H1 (cell line): ENCODE results near the gene ZP2. TPM values are rescaled to one million over a fixed set of nuclear protein-coding genes. Genes with fewer than 3 reads are reported as not detected.

Source experiments
- CTCF ChIA-PET: fragments of 300-600 bp; sonication (Branson Sonifier 250); formaldehyde crosslinking; loops from one replicate; lab custom pipeline; 2021; ENCODE audit not compliant: partially characterized antibody; lab: Charles Lee
- POLR2A ChIA-PET: fragments of 300-600 bp; sonication (Branson Sonifier 250); formaldehyde crosslinking; loops from one replicate; lab custom pipeline; 2021; ENCODE audit warnings: inconsistent platforms; ENCODE audit not compliant: partially characterized antibody; lab: Charles Lee
- DNase-seq, 2 experiments: peaks; one replicate each; pipeline versions ENCODE4 v3.0.0 to v3.0.0-alpha.2; 2010 to 2022; ENCODE audit warnings: low spot score in 2 of 2, low read depth in 1 of 2, mixed read lengths in 1 of 2
- FAIRE-seq: peaks from 2 replicates; lab custom pipeline; 2011; peaks lifted over from hg19 to GRCh38; lab: Jason Lieb, UNC
- H2AFZ ChIP-seq: 2 replicates; pipeline ENCODE4 v1.8.1; 2012; ENCODE audit warnings: low read length, inconsistent platforms
- H2AK5ac ChIP-seq: 2 replicates; pipeline ENCODE4 v1.6.1; 2013; ENCODE audit warnings: low read depth, low read length
- H2BK120ac ChIP-seq: replicated peaks from 2 replicates; pipeline ENCODE3; 2013; ENCODE audit warnings: low read depth, low read length, inconsistent platforms
- H2BK12ac ChIP-seq: 2 replicates; pipeline ENCODE4 v1.6.1; 2013; ENCODE audit warnings: low read depth, low read length
- H2BK15ac ChIP-seq: 2 replicates; pipeline ENCODE4 v1.6.1; 2013; ENCODE audit warnings: low read length
- H2BK20ac ChIP-seq: 2 replicates; pipeline ENCODE4 v1.6.1; 2013; ENCODE audit warnings: low read length
- H2BK5ac ChIP-seq: 2 replicates; pipeline ENCODE4 v1.6.1; 2013; ENCODE audit warnings: low read depth, low read length
- H3K14ac ChIP-seq: 2 replicates; pipeline ENCODE4 v1.6.1; 2013; ENCODE audit warnings: inconsistent platforms; ENCODE audit not compliant: insufficient read length
- H3K18ac ChIP-seq: 2 replicates; pipeline ENCODE4 v1.6.1; 2013; ENCODE audit warnings: low read length; ENCODE audit errors: extremely low read depth
- H3K23ac ChIP-seq: 2 replicates; pipeline ENCODE4 v1.6.1; 2013; ENCODE audit warnings: inconsistent platforms; ENCODE audit not compliant: insufficient read length
- H3K23me2 ChIP-seq: 2 replicates; pipeline ENCODE4 v1.6.1; 2013; ENCODE audit warnings: low read depth, low read length
- H3K27ac ChIP-seq: 2 replicates; pipeline ENCODE4 v1.6.1; 2011; ENCODE audit warnings: low read depth, low read length, inconsistent platforms
- H3K27me3 ChIP-seq, 4 experiments: replicated peaks in 1 of 4; 1 replicate in 1 of 4; 2 replicates in 3 of 4; pipeline versions ENCODE4 v1.6.1 to v1.8.1; 2011 to 2013; ENCODE audit warnings: low read length in 3 of 4, mild to moderate bottlenecking in 3 of 4, inconsistent platforms in 2 of 4, mixed read lengths in 2 of 4, moderate library complexity in 1 of 4; ENCODE audit not compliant: control insufficient read depth in 3 of 4, insufficient read depth in 3 of 4; ENCODE audit errors: extremely low read depth in 1 of 4
- H3K36me3 ChIP-seq, 4 experiments: 2 replicates each; pipeline versions ENCODE4 v1.6.1 to v1.8.1; 2011 to 2013; ENCODE audit warnings: mild to moderate bottlenecking in 4 of 4, low read length in 3 of 4, moderate library complexity in 2 of 4, control low read depth in 1 of 4, inconsistent platforms in 1 of 4; ENCODE audit not compliant: insufficient read depth in 4 of 4, control insufficient read depth in 2 of 4
- H3K4ac ChIP-seq: replicated peaks from 2 replicates; pipeline ENCODE3; 2013; ENCODE audit warnings: low read length, low read depth, mixed read lengths, inconsistent platforms; ENCODE audit not compliant: insufficient read length
- H3K4me1 ChIP-seq, 4 experiments: replicated peaks in 1 of 4; 1 replicate in 1 of 4; 2 replicates in 3 of 4; pipeline versions ENCODE4 v1.6.1 to v1.8.1; 2011 to 2013; ENCODE audit warnings: low read length in 3 of 4, inconsistent platforms in 2 of 4, mixed read lengths in 1 of 4; ENCODE audit not compliant: insufficient read depth in 4 of 4, control insufficient read depth in 3 of 4
- H3K4me2 ChIP-seq, 2 experiments: 2 replicates each; pipeline versions ENCODE4 v1.6.1 to v1.8.1; 2011 to 2013; ENCODE audit warnings: low read depth in 2 of 2, low read length in 2 of 2, control low read depth in 1 of 2, inconsistent platforms in 1 of 2, mild to moderate bottlenecking in 1 of 2; ENCODE audit not compliant: insufficient read depth in 1 of 2
- H3K4me3 ChIP-seq, 4 experiments: fragments of 200-600, 300-600 bp in 1 of 4; sonication (generic), shearing (Covaris generic), sonication (Bioruptor Twin) in 1 of 4; 2 replicates each; pipeline versions ENCODE4 v1.5.1 to v1.8.1; 2011 to 2016; ENCODE audit warnings: low read length in 4 of 4, low read depth in 3 of 4, control low read depth in 2 of 4, inconsistent platforms in 2 of 4, mild to moderate bottlenecking in 2 of 4, mixed read lengths in 1 of 4, moderate library complexity in 1 of 4; ENCODE audit not compliant: insufficient read depth in 2 of 4; ENCODE audit errors: extremely low read depth in 1 of 4
- H3K56ac ChIP-seq: replicated peaks from 2 replicates; pipeline ENCODE3; 2013; ENCODE audit warnings: low read depth, mild to moderate bottlenecking, mixed read lengths, low read length, inconsistent platforms; ENCODE audit not compliant: insufficient read length
- H3K79me1 ChIP-seq: 2 replicates; pipeline ENCODE4 v1.6.1; 2013; ENCODE audit warnings: low read depth, low read length, control low read depth
- H3K79me2 ChIP-seq, 2 experiments: 2 replicates each; pipeline versions ENCODE4 v1.6.1 to v1.8.1; 2012 to 2013; ENCODE audit warnings: low read length in 2 of 2, mild to moderate bottlenecking in 2 of 2, inconsistent platforms in 1 of 2; ENCODE audit not compliant: insufficient read depth in 2 of 2, control insufficient read depth in 1 of 2
- H3K9ac ChIP-seq, 4 experiments: replicated peaks in 1 of 4; 1 replicate in 1 of 4; 2 replicates in 3 of 4; pipeline versions ENCODE4 v1.6.1 to v1.8.1; 2011 to 2013; ENCODE audit warnings: low read depth in 3 of 4, low read length in 3 of 4, control low read depth in 2 of 4, mild to moderate bottlenecking in 2 of 4, moderate library complexity in 2 of 4, inconsistent platforms in 1 of 4; ENCODE audit errors: extremely low read depth in 1 of 4
- H3K9me3 ChIP-seq, 2 experiments: 2 replicates each; pipeline versions ENCODE4 v1.6.1 to v1.8.1; 2012 to 2013; ENCODE audit warnings: mild to moderate bottlenecking in 2 of 2, moderate library complexity in 2 of 2, control low read depth in 1 of 2, inconsistent platforms in 1 of 2, low read depth in 1 of 2, low read length in 1 of 2, mixed read lengths in 1 of 2; ENCODE audit not compliant: insufficient read depth in 2 of 2
- H4K20me1 ChIP-seq, 2 experiments: replicated peaks in 1 of 2; 2 replicates each; pipeline versions ENCODE3 to v1.8.1; 2011 to 2013; ENCODE audit warnings: inconsistent platforms in 2 of 2, low read length in 2 of 2, mild to moderate bottlenecking in 1 of 2; ENCODE audit not compliant: insufficient read depth in 2 of 2, control insufficient read depth in 1 of 2
- H4K5ac ChIP-seq: 2 replicates; pipeline ENCODE4 v1.6.1; 2013; ENCODE audit warnings: low read length, low read depth, mixed read lengths, inconsistent platforms; ENCODE audit not compliant: insufficient read length
- H4K8ac ChIP-seq: 2 replicates; pipeline ENCODE4 v1.8.0; 2013; ENCODE audit warnings: mild to moderate bottlenecking, moderate library complexity, low read length, inconsistent platforms; ENCODE audit not compliant: insufficient read depth; ENCODE audit errors: extremely low read depth
- H4K91ac ChIP-seq: replicated peaks from 2 replicates; pipeline ENCODE3; 2013; ENCODE audit warnings: low read length, mixed read lengths, inconsistent platforms; ENCODE audit not compliant: insufficient read length
- BACH1 ChIP-seq: IDR thresholded peaks from 2 replicates; pipeline ENCODE4 v1.6.1; 2012; ENCODE audit warnings: low read length, improper control_type of control experiment
- CTBP2 ChIP-seq: IDR thresholded peaks from 2 replicates; pipeline ENCODE4 v1.7.0; 2011; ENCODE audit warnings: borderline replicate concordance, mild to moderate bottlenecking, moderate library complexity, mixed read lengths, low read length; ENCODE audit not compliant: insufficient read depth, insufficient read length
- FOSL1 ChIP-seq: IDR thresholded peaks from 2 replicates; pipeline ENCODE4 v1.6.1; 2011; ENCODE audit warnings: mild to moderate bottlenecking, low read depth, low read length, moderate library complexity; ENCODE audit not compliant: insufficient read depth
- GTF2F1 ChIP-seq: IDR thresholded peaks from 2 replicates; pipeline ENCODE4 v1.6.1; 2012; ENCODE audit warnings: low read depth, low read length, improper control_type of control experiment, borderline replicate concordance
- MAFK ChIP-seq: IDR thresholded peaks from 2 replicates; pipeline ENCODE4 v1.6.1; 2012; ENCODE audit warnings: low read depth, mild to moderate bottlenecking, improper control_type of control experiment, low read length
- NRF1 ChIP-seq: IDR thresholded peaks from 2 replicates; pipeline ENCODE4 v1.6.1; 2011; ENCODE audit warnings: mild to moderate bottlenecking, low read depth, low read length, improper control_type of control experiment
- POLR2AphosphoS5 ChIP-seq: IDR thresholded peaks from 2 replicates; pipeline ENCODE4 v1.6.1; 2011; ENCODE audit warnings: low read depth, low read length
- SP4 ChIP-seq: IDR thresholded peaks from 2 replicates; pipeline ENCODE4 v1.6.1; 2012; ENCODE audit warnings: low read length, inconsistent platforms
- TCF12 ChIP-seq: IDR thresholded peaks from 2 replicates; pipeline ENCODE4 v1.6.1; 2011; ENCODE audit warnings: low read depth, mild to moderate bottlenecking, low read length
- TEAD4 ChIP-seq: IDR thresholded peaks from 2 replicates; pipeline ENCODE4 v1.6.1; 2012; ENCODE audit warnings: low read depth, low read length, inconsistent platforms, mixed read lengths
- YY1 ChIP-seq: IDR thresholded peaks from 2 replicates; pipeline ENCODE4 v1.6.1; 2011; ENCODE audit warnings: low read depth, mild to moderate bottlenecking, low read length
- WGBS, 2 experiments: shearing (Covaris generic) in 1 of 2; methylation state at CpG; one replicate each; pipeline versions ENCODE4 v1.1.6 to v1.1.7; 2013 to 2015; ENCODE audit warnings: low lambda C conversion rate in 2 of 2, mixed read lengths in 2 of 2, inconsistent platforms in 1 of 2, low coverage in 1 of 2, missing lambda C conversion rate in 1 of 2; ENCODE audit not compliant: insufficient replicate concordance in 2 of 2, insufficient coverage in 1 of 2, insufficient read length in 1 of 2; ENCODE audit errors: extremely low coverage in 1 of 2, missing lambda C conversion rate in 1 of 2; 5-methylcytosine and 5-hydroxymethylcytosine counted together
- long read RNA-seq, 2 experiments: library from RNA in 1 of 2; library from capped mRNA in 1 of 2; stranded (forward); transcript quantifications; one replicate each; pipeline ENCODE4 v2.0.0, GENCODE V29; 2021; ENCODE audit warnings: inconsistent platforms in 1 of 2
- polyA minus RNA-seq, 3 experiments: library from RNA; depleted of rRNA, polyadenylated mRNA; stranded (reverse); fragments of >200 nt; gene quantifications; 1 replicate in 2 of 3; 2 replicates in 1 of 3; pipeline ENCODE4 v1.2.3, GENCODE V29; 2011
- polyA plus RNA-seq, 7 experiments: library from polyadenylated mRNA; depleted of rRNA in 3 of 7; stranded (reverse) in 5 of 7; unstranded in 2 of 7; fragments of >200 nt in 5 of 7; fragments of 200-250 nt in 2 of 7; gene quantifications; 1 replicate in 5 of 7; 2 replicates in 1 of 7; 4 replicates in 1 of 7; pipeline versions ENCODE4 v1.2.1 to v1.2.3, GENCODE V29; 2011 to 2013; ENCODE audit warnings: missing spikeins in 2 of 7, mixed read lengths in 2 of 7
- total RNA-seq: library from RNA; stranded (reverse); fragmentation: NEBNext Ultra II Directional; extraction: Animal tissue kit (Norgen Biotek cat#: 25700); gene quantifications from 2 replicates; pipeline ENCODE4 v1.2.1, GENCODE V29; 2021
- TF ChIP-seq, protein P1 (sequence below): IDR thresholded peaks from 2 replicates; pipeline ENCODE4 v1.6.1; 2012; ENCODE audit warnings: low read length, inconsistent platforms

ZP2 gene
- not detected in 2 replicates for total RNA-seq
- not detected in 2 replicates for polyA plus RNA-seq (2011; rRNA removed)
- polyA plus RNA-seq (2011; cell fraction: cytosol; rRNA removed): not detected
- not detected for polyA plus RNA-seq (2011; cell fraction: nucleus; rRNA removed)
- polyA plus RNA-seq (2012, experiment 1 of 2): not detected in 4 replicates
- polyA plus RNA-seq (2012, experiment 2 of 2): not detected
- not detected for polyA plus RNA-seq (2013, experiment 1 of 2)
- 0.02 TPM for polyA plus RNA-seq (2013, experiment 2 of 2)
- not detected in 2 replicates for polyA minus RNA-seq (2011; rRNA and poly(A)+ RNA removed)
- not detected for polyA minus RNA-seq (2011; cell fraction: cytosol; rRNA and poly(A)+ RNA removed)
- not detected for polyA minus RNA-seq (2011; cell fraction: nucleus; rRNA and poly(A)+ RNA removed)
- long read RNA-seq, experiment 1: 0 reads
- long read RNA-seq, experiment 2: 0 reads

DNA sequence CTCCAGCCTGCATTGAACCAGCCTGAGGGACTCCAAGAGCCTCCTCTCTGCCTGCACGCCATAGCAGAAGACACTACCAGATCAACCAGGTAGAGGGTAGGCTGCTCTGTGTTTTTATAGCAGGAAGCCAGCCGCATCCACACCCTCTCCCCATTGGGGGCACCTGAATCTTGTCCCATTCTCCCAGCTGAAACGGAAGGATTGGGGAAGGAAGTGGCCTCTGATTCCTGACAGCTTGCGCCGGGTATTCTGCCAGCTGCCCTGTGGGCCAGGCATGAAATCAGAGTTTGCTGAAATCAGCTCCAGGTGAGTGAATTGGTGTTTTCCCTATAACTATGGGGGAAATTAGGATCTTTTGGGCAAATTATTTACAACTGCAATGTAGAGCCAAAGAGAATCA, at the start of gene ZP2:
TSS of gene ZP2 (minus strand) at position 89 of the 400 bp plus-strand sequence. CDS start at position 62, 27 bp downstream.
- Histone ChIP-seq H4K20me1 (no peaks in the 10 kb centered on the region), H3K27me3 (no peaks in the 10 kb centered on the region), H3K14ac (no peak within 1 kb of the TSS), H3K4me3 (no peak within 1 kb of the TSS), H3K56ac (no peak within 1 kb of the TSS), H3K9ac (no peak within 1 kb of the TSS), H2BK12ac (no peak within 1 kb of the TSS), H3K23me2 (no peaks in the 10 kb centered on the region), H2AFZ (no peak within 1 kb of the TSS), H3K36me3 (no peaks in the 10 kb centered on the region), H3K79me2 (no peaks in the 10 kb centered on the region), H3K18ac (no peak within 1 kb of the TSS), H2BK20ac (no peak within 1 kb of the TSS), H3K4me1 (no peaks in the 10 kb centered on the region), H3K27ac (no peak within 1 kb of the TSS), H2BK120ac (no peak within 1 kb of the TSS), H3K4me2 (no peak within 1 kb of the TSS), H3K4ac (no peak within 1 kb of the TSS), H4K5ac (no peak within 1 kb of the TSS), H2BK15ac (no peak within 1 kb of the TSS), H3K79me1 (no peaks in the 10 kb centered on the region), H2AK5ac (no peak within 1 kb of the TSS), H4K91ac (no peak within 1 kb of the TSS), H4K8ac (no peak within 1 kb of the TSS), H2BK5ac (no peak within 1 kb of the TSS), H3K23ac (no peak within 1 kb of the TSS), H3K9me3 (no peaks in the 10 kb centered on the region)
- no peak for FAIRE-seq
- WGBS, 2 experiments: 86% methylated on average over 5 of the region's 5 CpGs; no CpG with 5 or more reads in 1 of the 2 experiments
- ChIA-PET POLR2A (no interaction called here), CTCF (interaction anchor here (0.7 to 1.8 kb wide), 4 partner anchors 9 to 361 kb away, joined by 3 to 7 read pairs (median 4); no protein-coding TSS in a partner anchor)
- DNase-seq: no peak
- TF ChIP-seq, protein P1, sequence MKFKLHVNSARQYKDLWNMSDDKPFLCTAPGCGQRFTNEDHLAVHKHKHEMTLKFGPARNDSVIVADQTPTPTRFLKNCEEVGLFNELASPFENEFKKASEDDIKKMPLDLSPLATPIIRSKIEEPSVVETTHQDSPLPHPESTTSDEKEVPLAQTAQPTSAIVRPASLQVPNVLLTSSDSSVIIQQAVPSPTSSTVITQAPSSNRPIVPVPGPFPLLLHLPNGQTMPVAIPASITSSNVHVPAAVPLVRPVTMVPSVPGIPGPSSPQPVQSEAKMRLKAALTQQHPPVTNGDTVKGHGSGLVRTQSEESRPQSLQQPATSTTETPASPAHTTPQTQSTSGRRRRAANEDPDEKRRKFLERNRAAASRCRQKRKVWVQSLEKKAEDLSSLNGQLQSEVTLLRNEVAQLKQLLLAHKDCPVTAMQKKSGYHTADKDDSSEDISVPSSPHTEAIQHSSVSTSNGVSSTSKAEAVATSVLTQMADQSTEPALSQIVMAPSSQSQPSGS: no peak
- TF ChIP-seq TEAD4 (no peak), YY1 (no peak), FOSL1 (no peak), NRF1 (no peak), TCF12 (no peak), SP4 (no peak), MAFK (no peak), GTF2F1 (no peak), BACH1 (no peak), CTBP2 (no peak), POLR2AphosphoS5 (no peak)
